Neutrophil (primary cell): ENCODE data around the gene MAPK4.

Source experiments
- H3K27ac ChIP-seq: fragments of 200-600 bp; sonication (generic); 2 replicates; pipeline ENCODE4 v1.5.1; 2016; ENCODE audit warnings: mild to moderate bottlenecking, moderate library complexity
- H3K27me3 ChIP-seq: fragments of 200-600 bp; sonication (generic); 2 replicates; pipeline ENCODE4 v1.6.0; 2016; ENCODE audit warnings: mild to moderate bottlenecking
- H3K36me3 ChIP-seq: fragments of 200-600 bp; sonication (generic); 2 replicates; pipeline ENCODE4 v1.5.1; 2017
- H3K4me1 ChIP-seq, 2 experiments: fragments of 200-600 bp in 1 of 2; sonication (generic) in 1 of 2; 1 replicate in 1 of 2; 2 replicates in 1 of 2; pipeline versions ENCODE4 v1.5.1 to v1.6.1; 2013 to 2016; ENCODE audit warnings: low read depth in 1 of 2, low read length in 1 of 2, mild to moderate bottlenecking in 1 of 2, moderate library complexity in 1 of 2; ENCODE audit not compliant: control insufficient read depth in 1 of 2, insufficient read depth in 1 of 2
- H3K4me3 ChIP-seq, 2 experiments: fragments of 200-600 bp in 1 of 2; sonication (generic) in 1 of 2; 1 replicate in 1 of 2; 2 replicates in 1 of 2; pipeline ENCODE4 v1.5.1; 2013 to 2016; ENCODE audit warnings: low read depth in 1 of 2, low read length in 1 of 2, mild to moderate bottlenecking in 1 of 2, moderate library complexity in 1 of 2
- H3K9me3 ChIP-seq: fragments of 200-600 bp; sonication (generic); 2 replicates; pipeline ENCODE4 v1.5.1; 2016
- TF ChIP-seq, protein P1 (sequence below): fragments of 200-600 bp; sonication (generic); IDR thresholded peaks from 2 replicates; pipeline ENCODE4 v1.5.1; 2016; ENCODE audit warnings: antibody characterized with exemption

MAPK4 gene

GRCh38 chr18:50680966-50681365 lies 121.1 kb downstream of the MAPK4 start:
- TF ChIP-seq, protein P1, sequence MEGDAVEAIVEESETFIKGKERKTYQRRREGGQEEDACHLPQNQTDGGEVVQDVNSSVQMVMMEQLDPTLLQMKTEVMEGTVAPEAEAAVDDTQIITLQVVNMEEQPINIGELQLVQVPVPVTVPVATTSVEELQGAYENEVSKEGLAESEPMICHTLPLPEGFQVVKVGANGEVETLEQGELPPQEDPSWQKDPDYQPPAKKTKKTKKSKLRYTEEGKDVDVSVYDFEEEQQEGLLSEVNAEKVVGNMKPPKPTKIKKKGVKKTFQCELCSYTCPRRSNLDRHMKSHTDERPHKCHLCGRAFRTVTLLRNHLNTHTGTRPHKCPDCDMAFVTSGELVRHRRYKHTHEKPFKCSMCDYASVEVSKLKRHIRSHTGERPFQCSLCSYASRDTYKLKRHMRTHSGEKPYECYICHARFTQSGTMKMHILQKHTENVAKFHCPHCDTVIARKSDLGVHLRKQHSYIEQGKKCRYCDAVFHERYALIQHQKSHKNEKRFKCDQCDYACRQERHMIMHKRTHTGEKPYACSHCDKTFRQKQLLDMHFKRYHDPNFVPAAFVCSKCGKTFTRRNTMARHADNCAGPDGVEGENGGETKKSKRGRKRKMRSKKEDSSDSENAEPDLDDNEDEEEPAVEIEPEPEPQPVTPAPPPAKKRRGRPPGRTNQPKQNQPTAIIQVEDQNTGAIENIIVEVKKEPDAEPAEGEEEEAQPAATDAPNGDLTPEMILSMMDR = no peak
- Histone ChIP-seq H3K27ac (no peak overlapping the region), H3K27me3 (no peaks in the 10 kb centered on the region)

GRCh38 chr18:50682852-50683251 lies 123.0 kb downstream of the MAPK4 start:
- Histone ChIP-seq H3K4me3 (no peak overlapping the region), H3K4me1 (no peaks in the 10 kb centered on the region), H3K36me3 (no peaks in the 10 kb centered on the region), H3K27ac (no peak overlapping the region), H3K27me3 (no peaks in the 10 kb centered on the region), H3K9me3 (no peaks in the 10 kb centered on the region)
- TF ChIP-seq, protein P1 = no peak

More at GRCh38 chr18:50680966-50681365, 121.1 kb downstream of the MAPK4 start:
- H3K4me1 ChIP-seq = no peaks in the 10 kb centered on the region
- H3K9me3 ChIP-seq = no peaks in the 10 kb centered on the region
- H3K4me3 ChIP-seq = no peak overlapping the region
- H3K36me3 ChIP-seq = no peaks in the 10 kb centered on the region

DNA sequence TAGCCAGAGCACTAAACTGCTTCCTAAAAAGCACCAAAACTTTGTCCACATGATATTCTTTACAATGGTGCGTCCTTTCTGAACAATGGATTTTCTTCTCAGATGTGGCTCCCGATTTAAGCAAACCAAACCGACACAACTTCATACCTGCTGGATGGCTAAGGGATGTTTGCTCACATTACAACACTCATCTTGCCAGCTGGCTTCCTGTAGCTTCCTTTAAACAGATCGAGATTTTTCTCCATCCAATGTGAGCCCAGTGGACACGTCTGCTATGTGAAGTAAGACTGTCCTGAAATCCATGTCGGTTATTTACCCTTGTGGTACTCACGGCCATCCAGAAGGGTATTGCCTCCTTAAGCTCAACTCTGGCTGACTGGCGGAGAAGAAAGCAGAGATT lies 126.5 kb downstream of the MAPK4 start:
- H3K36me3 ChIP-seq = no peaks in the 10 kb centered on the region
- TF ChIP-seq, protein P1 = no peak

DNA sequence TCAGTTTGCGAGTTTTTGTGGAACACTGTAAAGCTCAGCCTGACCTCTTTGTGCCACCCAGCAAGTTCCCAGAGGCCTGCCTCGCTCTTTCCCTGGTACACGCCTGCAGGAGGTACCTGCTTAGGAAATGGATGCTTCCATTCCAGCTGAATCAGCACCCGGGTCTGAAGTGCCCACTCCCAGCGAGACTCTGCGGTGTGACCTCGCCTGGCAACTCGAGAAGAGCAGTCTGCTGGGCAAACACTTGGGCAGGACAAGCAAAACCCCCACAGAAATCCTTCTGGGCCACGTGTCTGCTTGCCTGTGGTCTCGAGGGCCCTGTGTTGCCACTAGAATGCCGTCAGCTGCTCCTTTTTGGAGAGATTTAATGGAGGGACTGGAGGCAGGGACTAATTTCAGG lies 127.6 kb downstream of the MAPK4 start:
- H3K27me3 ChIP-seq = no peaks in the 10 kb centered on the region
- H3K4me1 ChIP-seq = no peaks in the 10 kb centered on the region
- H3K9me3 ChIP-seq = no peaks in the 10 kb centered on the region
- no peak overlapping the region for H3K4me3 ChIP-seq
- no peaks in the 10 kb centered on the region for H3K36me3 ChIP-seq
- H3K27ac ChIP-seq = no peak overlapping the region
- TF ChIP-seq, protein P1 = no peak

More for the DNA sequence above, 126.5 kb downstream of the MAPK4 start:
- Histone ChIP-seq H3K27ac (no peak overlapping the region), H3K27me3 (no peaks in the 10 kb centered on the region), H3K4me3 (no peak overlapping the region), H3K4me1 (no peaks in the 10 kb centered on the region), H3K9me3 (no peaks in the 10 kb centered on the region)

GRCh38 chr18:50689578-50689977 lies 129.7 kb downstream of the MAPK4 start:
- no peaks in the 10 kb centered on the region for H3K27me3 ChIP-seq
- H3K4me3 ChIP-seq = no peak overlapping the region
- H3K27ac ChIP-seq = no peak overlapping the region
- H3K4me1 ChIP-seq = no peaks in the 10 kb centered on the region
- no peaks in the 10 kb centered on the region for H3K9me3 ChIP-seq
- TF ChIP-seq, protein P1 = no peak
- no peaks in the 10 kb centered on the region for H3K36me3 ChIP-seq

- TF ChIP-seq, protein P1 = no peak
- H3K36me3 ChIP-seq = no peaks in the 10 kb centered on the region
- H3K27me3 ChIP-seq = no peaks in the 10 kb centered on the region
- H3K9me3 ChIP-seq = no peaks in the 10 kb centered on the region
- H3K27ac ChIP-seq = no peak overlapping the region
- H3K4me1 ChIP-seq = no peaks in the 10 kb centered on the region
- no peak overlapping the region for H3K4me3 ChIP-seq
These were observed 134.3 kb downstream of the MAPK4 start for GRCh38 chr18:50694147-50694546.
